ENCODE results near the gene MBTPS2. TPM values are rescaled to one million over a fixed set of nuclear protein-coding genes. Genes with fewer than 3 reads are reported as not detected.

Gene MBTPS2
- total and polyA plus RNA-seq, 9 of the 15 experiments (the other 6 are each of a cell fraction or from before 2014, with no cell fraction given), result 2.3 to 18.7 (median 4.0) TPM

GRCh38 chrX:21839334-21840192 is at the start of gene MBTPS2 (continued):
- TF ChIP-seq, protein P1, sequence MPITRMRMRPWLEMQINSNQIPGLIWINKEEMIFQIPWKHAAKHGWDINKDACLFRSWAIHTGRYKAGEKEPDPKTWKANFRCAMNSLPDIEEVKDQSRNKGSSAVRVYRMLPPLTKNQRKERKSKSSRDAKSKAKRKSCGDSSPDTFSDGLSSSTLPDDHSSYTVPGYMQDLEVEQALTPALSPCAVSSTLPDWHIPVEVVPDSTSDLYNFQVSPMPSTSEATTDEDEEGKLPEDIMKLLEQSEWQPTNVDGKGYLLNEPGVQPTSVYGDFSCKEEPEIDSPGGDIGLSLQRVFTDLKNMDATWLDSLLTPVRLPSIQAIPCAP (CRISPR knock-in tag; IDR thresholded peaks at IDR 0.05; ENCODE audit: borderline replicate concordance), result 0 out of 2 replicates have a peak, but pooled peaks have one; percentile 50
- TF ChIP-seq SIN3B (IDR thresholded peaks at IDR 0.05; ENCODE audit: low read depth) (peak; percentile 76), TRIM28 (IDR thresholded peaks at IDR 0.05) (no peak), JUND (IDR thresholded peaks at IDR 0.05; ENCODE audit: borderline replicate concordance, low read depth, low read length) (peak; percentile 74), JUND (tag; IDR thresholded peaks at IDR 0.05; ENCODE audit: borderline replicate concordance, low read depth, low read length) (peak; percentile 37; the same call in 1 of the 3 replicates), THRAP3 (IDR thresholded peaks at IDR 0.05; ENCODE audit: borderline replicate concordance) (no peak; the same call in 1 of the 2 replicates), TGIF2 (CRISPR knock-in tag; IDR thresholded peaks at IDR 0.05) (peak; percentile 35; the same call in 1 of the 2 replicates), SMAD1 (IDR thresholded peaks at IDR 0.05; ENCODE audit: low read depth, low read length, partially characterized antibody) (peak; percentile 55), ARID2 (IDR thresholded peaks at IDR 0.05) (no peak), ZNF740 (CRISPR knock-in tag; IDR thresholded peaks at IDR 0.05) (no peak), ZNF740 (tag; IDR thresholded peaks at IDR 0.05) (no peak), XRCC3 (IDR thresholded peaks at IDR 0.05) (no peak), ZNF561 (CRISPR knock-in tag; conservative IDR thresholded peaks at IDR 0.05) (no peak), NFXL1 (CRISPR knock-in tag; IDR thresholded peaks at IDR 0.05) (no peak), HES1 (IDR thresholded peaks at IDR 0.05; ENCODE audit: low read depth) (no peak)
- TF ChIP-seq, protein P2, sequence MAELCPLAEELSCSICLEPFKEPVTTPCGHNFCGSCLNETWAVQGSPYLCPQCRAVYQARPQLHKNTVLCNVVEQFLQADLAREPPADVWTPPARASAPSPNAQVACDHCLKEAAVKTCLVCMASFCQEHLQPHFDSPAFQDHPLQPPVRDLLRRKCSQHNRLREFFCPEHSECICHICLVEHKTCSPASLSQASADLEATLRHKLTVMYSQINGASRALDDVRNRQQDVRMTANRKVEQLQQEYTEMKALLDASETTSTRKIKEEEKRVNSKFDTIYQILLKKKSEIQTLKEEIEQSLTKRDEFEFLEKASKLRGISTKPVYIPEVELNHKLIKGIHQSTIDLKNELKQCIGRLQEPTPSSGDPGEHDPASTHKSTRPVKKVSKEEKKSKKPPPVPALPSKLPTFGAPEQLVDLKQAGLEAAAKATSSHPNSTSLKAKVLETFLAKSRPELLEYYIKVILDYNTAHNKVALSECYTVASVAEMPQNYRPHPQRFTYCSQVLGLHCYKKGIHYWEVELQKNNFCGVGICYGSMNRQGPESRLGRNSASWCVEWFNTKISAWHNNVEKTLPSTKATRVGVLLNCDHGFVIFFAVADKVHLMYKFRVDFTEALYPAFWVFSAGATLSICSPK (IDR thresholded peaks at IDR 0.05; ENCODE audit: borderline replicate concordance), result no peak
- TF ChIP-seq, protein P3, sequence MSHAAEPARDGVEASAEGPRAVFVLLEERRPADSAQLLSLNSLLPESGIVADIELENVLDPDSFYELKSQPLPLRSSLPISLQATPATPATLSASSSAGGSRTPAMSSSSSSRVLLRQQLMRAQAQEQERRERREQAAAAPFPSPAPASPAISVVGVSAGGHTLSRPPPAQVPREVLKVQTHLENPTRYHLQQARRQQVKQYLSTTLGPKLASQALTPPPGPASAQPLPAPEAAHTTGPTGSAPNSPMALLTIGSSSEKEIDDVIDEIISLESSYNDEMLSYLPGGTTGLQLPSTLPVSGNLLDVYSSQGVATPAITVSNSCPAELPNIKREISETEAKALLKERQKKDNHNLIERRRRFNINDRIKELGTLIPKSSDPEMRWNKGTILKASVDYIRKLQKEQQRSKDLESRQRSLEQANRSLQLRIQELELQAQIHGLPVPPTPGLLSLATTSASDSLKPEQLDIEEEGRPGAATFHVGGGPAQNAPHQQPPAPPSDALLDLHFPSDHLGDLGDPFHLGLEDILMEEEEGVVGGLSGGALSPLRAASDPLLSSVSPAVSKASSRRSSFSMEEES (CRISPR knock-in tag; IDR thresholded peaks at IDR 0.05), result no peak
- TF ChIP-seq, protein P4, sequence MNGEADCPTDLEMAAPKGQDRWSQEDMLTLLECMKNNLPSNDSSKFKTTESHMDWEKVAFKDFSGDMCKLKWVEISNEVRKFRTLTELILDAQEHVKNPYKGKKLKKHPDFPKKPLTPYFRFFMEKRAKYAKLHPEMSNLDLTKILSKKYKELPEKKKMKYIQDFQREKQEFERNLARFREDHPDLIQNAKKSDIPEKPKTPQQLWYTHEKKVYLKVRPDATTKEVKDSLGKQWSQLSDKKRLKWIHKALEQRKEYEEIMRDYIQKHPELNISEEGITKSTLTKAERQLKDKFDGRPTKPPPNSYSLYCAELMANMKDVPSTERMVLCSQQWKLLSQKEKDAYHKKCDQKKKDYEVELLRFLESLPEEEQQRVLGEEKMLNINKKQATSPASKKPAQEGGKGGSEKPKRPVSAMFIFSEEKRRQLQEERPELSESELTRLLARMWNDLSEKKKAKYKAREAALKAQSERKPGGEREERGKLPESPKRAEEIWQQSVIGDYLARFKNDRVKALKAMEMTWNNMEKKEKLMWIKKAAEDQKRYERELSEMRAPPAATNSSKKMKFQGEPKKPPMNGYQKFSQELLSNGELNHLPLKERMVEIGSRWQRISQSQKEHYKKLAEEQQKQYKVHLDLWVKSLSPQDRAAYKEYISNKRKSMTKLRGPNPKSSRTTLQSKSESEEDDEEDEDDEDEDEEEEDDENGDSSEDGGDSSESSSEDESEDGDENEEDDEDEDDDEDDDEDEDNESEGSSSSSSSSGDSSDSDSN (IDR thresholded peaks at IDR 0.05; ENCODE audit: borderline replicate concordance in 1 of 2, low read depth in 2 of 2, low read length in 2 of 2), result peak; percentile 93 to 98; a peak in 3 of 4 replicates

All from K562 (cell line).